Mesodermal cell (in vitro differentiated cells): ENCODE data around the gene IGSF5.

Experiments
- H3K27ac ChIP-seq: 2 replicates; pipeline ENCODE4 v1.7.0; 2013; ENCODE audit warnings: mild to moderate bottlenecking, low read depth, low read length, moderate library complexity; ENCODE audit not compliant: severe bottlenecking
- H3K36me3 ChIP-seq: 2 replicates; pipeline ENCODE4 v1.7.1; 2013; ENCODE audit warnings: mild to moderate bottlenecking, low read length, moderate library complexity; ENCODE audit not compliant: control insufficient read depth, insufficient read depth
- H3K4me1 ChIP-seq: one replicate; pipeline ENCODE4 v1.7.1; 2013; ENCODE audit warnings: mild to moderate bottlenecking, low read length; ENCODE audit not compliant: insufficient read depth, control insufficient read depth, poor library complexity, severe bottlenecking
- H3K4me3 ChIP-seq: 2 replicates; pipeline ENCODE4 v1.7.0; 2013; ENCODE audit warnings: low read length, control low read depth, mild to moderate bottlenecking; ENCODE audit not compliant: insufficient read depth, poor library complexity, severe bottlenecking; ENCODE audit errors: extremely low read depth
- H3K9me3 ChIP-seq: 2 replicates; pipeline ENCODE4 v1.7.1; 2013; ENCODE audit warnings: mild to moderate bottlenecking, low read length, moderate library complexity; ENCODE audit not compliant: control insufficient read depth
- WGBS, 2 experiments: methylation state at CpG; one replicate each; pipeline ENCODE4 v1.1.5; 2013; ENCODE audit warnings: missing lambda C conversion rate in 2 of 2; ENCODE audit not compliant: insufficient coverage in 2 of 2; 5-methylcytosine and 5-hydroxymethylcytosine counted together

Gene IGSF5

GRCh38 chr21:39809936-39810335 is 65.0 kb downstream of the IGSF5 start:
- Histone ChIP-seq H3K9me3 (no peaks in the 10 kb centered on the region), H3K36me3 (no peaks in the 10 kb centered on the region), H3K4me3 (no peak overlapping the region), H3K27ac (no peak overlapping the region), H3K4me1 (no peaks in the 10 kb centered on the region)
- 93 to 100% methylated on average over 3 of the region's 5 CpGs for WGBS, 2 experiments

DNA sequence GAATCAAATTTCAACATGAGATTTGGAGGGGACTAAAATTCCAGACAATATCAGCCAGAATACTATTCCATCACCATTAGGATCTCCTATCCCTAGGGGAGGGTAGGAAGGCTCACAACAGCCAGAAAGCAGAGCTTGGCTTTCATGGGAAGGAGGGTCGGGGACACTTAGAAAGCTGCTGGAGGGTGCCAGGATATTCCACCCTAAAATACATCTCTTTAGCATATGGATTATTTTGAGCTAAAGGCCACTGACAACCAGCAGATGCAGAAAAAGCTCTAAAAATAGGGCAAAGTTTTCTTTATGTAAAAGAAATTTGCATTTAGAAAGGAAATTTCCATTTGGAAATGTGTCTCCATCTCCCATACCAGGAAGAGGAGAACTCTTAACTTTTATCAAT is 68.0 kb downstream of the IGSF5 start:
- no peak overlapping the region for H3K27ac ChIP-seq
- WGBS, 2 experiments, result no CpG with 5 or more reads among the region's 1 CpG
- H3K9me3 ChIP-seq, result no peaks in the 10 kb centered on the region
- no peaks in the 10 kb centered on the region for H3K36me3 ChIP-seq
- no peaks in the 10 kb centered on the region for H3K4me1 ChIP-seq
- no peak overlapping the region for H3K4me3 ChIP-seq

DNA sequence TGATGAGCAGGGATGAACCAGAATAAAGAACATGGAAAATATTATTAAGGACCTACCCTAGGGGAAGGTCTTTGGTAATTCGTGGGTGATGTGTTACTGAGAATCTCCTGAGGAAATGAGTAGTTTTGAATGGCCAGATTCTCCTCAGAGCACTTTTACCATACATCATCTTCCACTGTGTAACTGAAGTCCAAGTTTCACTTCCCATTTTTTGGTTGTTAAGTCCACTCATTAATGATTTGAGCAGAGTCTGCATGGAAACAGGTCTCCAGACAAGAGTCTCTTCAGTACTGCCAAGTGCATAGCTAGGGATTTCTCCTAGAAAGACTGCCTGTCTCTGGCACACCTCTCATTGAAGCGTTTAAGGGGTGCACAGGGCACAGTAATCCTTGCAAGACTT is 73.6 kb downstream of the IGSF5 start:
- Histone ChIP-seq H3K4me1 (no peaks in the 10 kb centered on the region), H3K27ac (no peak overlapping the region), H3K4me3 (no peak overlapping the region), H3K9me3 (no peaks in the 10 kb centered on the region), H3K36me3 (no peaks in the 10 kb centered on the region)
- WGBS, 2 experiments, result 67 to 83% methylated on average over 1 of the region's 2 CpGs

GRCh38 chr21:39822042-39822441 is 77.1 kb downstream of the IGSF5 start:
- H3K36me3 ChIP-seq, result no peaks in the 10 kb centered on the region
- H3K4me1 ChIP-seq, result no peaks in the 10 kb centered on the region
- no peak overlapping the region for H3K27ac ChIP-seq
- WGBS, 2 experiments, result 95 to 96% methylated on average over 2 to 3 of the region's 3 CpGs
- H3K9me3 ChIP-seq, result no peaks in the 10 kb centered on the region
- no peak overlapping the region for H3K4me3 ChIP-seq

DNA sequence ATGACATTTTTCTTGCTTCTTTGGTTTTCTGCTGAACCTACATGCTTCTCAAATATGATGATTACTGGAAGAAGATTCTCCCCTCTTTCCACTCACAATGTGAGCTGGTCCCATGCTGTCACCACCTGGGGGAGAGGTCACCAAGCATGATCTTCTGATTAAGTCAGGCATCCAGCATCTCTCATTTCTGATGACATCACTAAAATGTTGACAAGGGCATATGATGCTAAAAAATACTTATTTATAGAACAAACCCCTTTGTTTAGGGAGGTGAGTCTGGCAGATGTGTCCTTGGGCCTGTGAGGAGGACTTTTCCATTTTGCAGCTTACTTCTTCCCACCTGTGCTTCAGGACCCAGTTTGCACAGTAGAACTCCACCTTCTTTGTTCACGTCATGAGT is 80.3 kb downstream of the IGSF5 start:
- WGBS, 2 experiments, result 29 to 57% methylated on average over 1 of the region's 1 CpG
- Histone ChIP-seq H3K4me3 (no peak overlapping the region), H3K27ac (no peak overlapping the region), H3K9me3 (no peaks in the 10 kb centered on the region), H3K4me1 (no peaks in the 10 kb centered on the region), H3K36me3 (no peaks in the 10 kb centered on the region)

GRCh38 chr21:39834543-39834942 is 89.6 kb downstream of the IGSF5 start:
- Histone ChIP-seq H3K27ac (no peak overlapping the region), H3K36me3 (no peaks in the 10 kb centered on the region), H3K4me1 (no peaks in the 10 kb centered on the region), H3K9me3 (no peaks in the 10 kb centered on the region), H3K4me3 (no peak overlapping the region)
- WGBS, 2 experiments, result no CpG with 5 or more reads among the region's 4 CpGs

- 86 to 100% methylated on average over 1 to 2 of the region's 4 CpGs for WGBS, 2 experiments
- H3K4me1 ChIP-seq, result no peaks in the 10 kb centered on the region
Measured at GRCh38 chr21:39837861-39838359, 92.9 kb downstream of the IGSF5 start.

DNA sequence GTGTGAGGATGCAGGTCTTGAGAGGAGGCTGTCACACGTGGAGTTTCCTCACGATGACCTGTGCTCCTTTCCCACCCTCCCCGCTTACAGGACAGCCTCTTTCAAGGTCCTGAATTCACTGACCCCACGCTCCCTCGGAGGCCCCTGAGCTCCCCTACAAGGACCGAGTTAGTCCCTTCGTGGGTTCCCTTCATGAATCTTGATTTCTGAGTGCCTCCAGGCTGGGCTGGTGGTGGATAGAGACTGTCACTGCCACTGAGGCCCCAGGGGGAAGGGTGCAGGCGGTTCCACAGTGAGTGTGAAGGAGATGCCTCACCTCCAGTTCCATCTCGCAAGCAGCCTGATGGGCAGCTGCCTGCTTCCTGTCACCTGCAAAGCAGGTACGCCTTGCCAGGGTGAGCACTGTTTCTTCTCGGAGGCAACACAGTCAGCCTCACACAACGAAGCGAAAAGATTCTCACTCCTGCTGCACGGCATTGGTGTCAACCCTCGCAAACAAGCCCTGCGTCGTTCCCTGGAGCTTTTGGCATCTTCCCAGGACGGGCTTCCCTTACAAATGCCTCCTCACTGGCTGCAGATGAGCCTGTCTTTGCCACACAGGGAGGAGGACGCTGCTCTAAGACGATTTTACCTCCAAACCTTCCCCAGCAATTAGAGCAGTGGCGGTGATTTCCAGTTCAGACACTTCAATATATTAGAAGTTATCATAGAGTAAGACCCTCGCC is 95.6 kb downstream of the IGSF5 start:
- 88 to 89% methylated on average over 17 to 18 of the region's 22 CpGs for WGBS, 2 experiments
- Histone ChIP-seq H3K4me1 (peaks cover 7% of the 10 kb centered on the region), H3K27ac (no peak overlapping the region), H3K4me3 (no peak overlapping the region), H3K36me3 (no peaks in the 10 kb centered on the region), H3K9me3 (no peaks in the 10 kb centered on the region)

More at GRCh38 chr21:39837861-39838359, 92.9 kb downstream of the IGSF5 start:
- Histone ChIP-seq H3K27ac (no peak overlapping the region), H3K4me3 (no peak overlapping the region), H3K36me3 (no peaks in the 10 kb centered on the region), H3K9me3 (no peaks in the 10 kb centered on the region)

- no peaks in the 10 kb centered on the region for H3K9me3 ChIP-seq
- no peak overlapping the region for H3K27ac ChIP-seq
- no peaks in the 10 kb centered on the region for H3K36me3 ChIP-seq
- H3K4me1 ChIP-seq, result peaks cover 15% of the 10 kb centered on the region
- no peak overlapping the region for H3K4me3 ChIP-seq
- WGBS, 2 experiments, result 92 to 94% methylated on average over 11 of the region's 14 CpGs
Measured at GRCh38 chr21:39842741-39843459, 97.9 kb downstream of the IGSF5 start.

- 89 to 100% methylated on average over 3 to 4 of the region's 4 CpGs for WGBS, 2 experiments
- H3K4me3 ChIP-seq, result no peak overlapping the region
- no peak overlapping the region for H3K27ac ChIP-seq
- peaks cover 15% of the 10 kb centered on the region for H3K4me1 ChIP-seq
- no peaks in the 10 kb centered on the region for H3K9me3 ChIP-seq
- no peaks in the 10 kb centered on the region for H3K36me3 ChIP-seq
Measured at GRCh38 chr21:39843483-39843882, 98.5 kb downstream of the IGSF5 start.

- Histone ChIP-seq H3K4me1 (peaks cover 19% of the 10 kb centered on the region), H3K36me3 (no peaks in the 10 kb centered on the region), H3K4me3 (no peak overlapping the region), H3K27ac (no peak overlapping the region), H3K9me3 (no peaks in the 10 kb centered on the region)
- 85 to 93% methylated on average over 3 of the region's 5 CpGs for WGBS, 2 experiments
Measured at GRCh38 chr21:39843916-39844315, 98.9 kb downstream of the IGSF5 start.
